ENCODE measurements around the gene CCSER2.
"Not testable (repeated sequence)": the region's sequence is repeated elsewhere in the genome, so short reads cannot be mapped to it uniquely, and the experiment has no call there.

The CCSER2 gene

DNA sequence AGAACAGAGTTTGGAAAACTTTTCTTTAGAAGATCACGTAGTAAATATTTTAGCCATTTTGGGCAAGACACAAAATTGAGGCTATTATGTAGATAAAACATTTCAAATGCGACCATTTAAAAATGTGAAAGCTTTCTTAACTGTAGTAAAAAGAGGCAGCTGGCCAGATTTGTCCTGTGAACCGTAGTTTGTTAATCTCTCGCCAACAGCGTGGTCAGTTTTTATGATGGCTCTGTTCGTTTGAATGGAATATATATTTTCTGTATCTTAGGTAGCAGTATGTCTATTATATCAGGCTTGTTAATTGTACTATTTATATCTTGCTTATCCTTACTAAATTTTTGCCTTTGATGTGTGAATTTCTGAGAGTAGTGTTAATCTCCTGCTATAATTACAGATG, 124.9 kb downstream of the CCSER2 start:
- no peak for DNase-seq

DNA sequence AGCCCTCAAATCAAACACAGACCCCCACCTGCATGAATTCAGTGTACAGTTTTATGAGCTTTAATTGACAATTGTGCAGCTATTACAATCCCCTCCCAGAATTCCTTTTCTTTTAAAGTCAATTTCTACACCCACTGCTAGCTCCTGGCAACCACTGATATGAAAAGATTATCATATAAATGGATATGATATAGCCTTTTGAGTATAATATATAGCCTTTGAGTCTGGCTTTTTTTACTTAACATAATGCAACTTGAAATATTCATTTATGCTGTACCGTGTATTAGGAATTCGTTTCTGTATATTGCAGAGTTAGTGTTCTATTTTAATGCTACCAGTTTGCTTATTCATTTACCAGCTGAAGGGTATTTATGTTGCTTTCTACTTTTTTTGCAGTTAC, 127.7 kb downstream of the CCSER2 start:
- DNase-seq, result no peak

DNA sequence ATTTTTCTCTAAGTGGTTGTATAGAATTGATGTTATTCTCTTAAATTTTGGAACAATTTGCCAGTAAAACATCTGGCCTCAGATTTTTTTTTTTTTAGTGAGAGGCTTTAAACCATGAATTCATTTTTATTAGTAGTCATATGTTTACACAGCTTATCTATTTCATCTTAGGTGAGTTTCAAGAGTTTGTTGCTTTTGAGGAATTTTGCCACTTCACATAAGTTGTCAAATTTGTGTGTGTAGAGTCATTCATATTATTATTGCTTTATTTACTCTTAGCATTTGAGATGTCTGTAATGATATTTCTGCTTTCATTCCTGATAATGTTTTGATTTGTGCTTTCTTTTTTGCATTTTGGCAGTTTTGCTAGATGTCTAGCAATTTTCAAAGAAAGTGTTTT, 132.1 kb downstream of the CCSER2 start:
- DNase-seq, result no peak

DNA sequence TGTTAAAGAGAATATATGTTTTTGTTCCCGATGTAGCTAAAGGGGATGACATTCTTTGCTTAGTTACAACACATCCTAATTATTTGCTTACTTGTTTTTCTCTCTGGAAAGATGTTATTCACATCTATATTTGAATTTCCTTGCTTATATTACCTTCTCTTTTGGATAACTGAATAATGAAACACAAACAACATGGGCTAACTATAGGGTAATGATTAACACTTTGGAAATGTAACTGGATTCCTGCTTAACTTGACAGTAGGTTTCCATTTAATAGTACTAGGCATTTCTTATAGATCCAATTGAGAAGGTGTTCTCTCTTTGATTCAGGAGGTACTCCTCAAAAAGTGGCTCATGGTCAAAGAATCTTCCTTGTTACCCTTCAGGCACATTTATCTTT, 141.1 kb downstream of the CCSER2 start:
- no peak for DNase-seq

DNA sequence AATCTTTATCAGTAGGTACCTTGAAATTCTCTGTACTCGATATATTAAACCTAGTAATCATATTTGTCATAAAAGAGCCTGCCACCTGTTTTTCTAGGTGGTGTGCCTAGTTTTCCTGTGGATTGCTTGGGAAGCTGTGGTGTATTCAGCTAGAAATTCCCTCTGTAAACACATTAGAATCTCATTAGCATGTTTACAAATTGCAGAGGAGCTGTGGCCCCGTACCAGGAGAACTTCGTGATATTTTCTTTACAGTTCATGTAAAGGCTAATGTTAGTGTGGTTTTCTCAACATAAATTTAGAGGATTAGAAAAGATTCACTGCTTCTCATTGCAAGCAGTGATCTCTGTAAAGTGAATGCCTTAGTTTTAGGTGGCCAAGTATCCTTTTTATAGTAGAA, 144.7 kb downstream of the CCSER2 start:
- no peak for DNase-seq

DNA sequence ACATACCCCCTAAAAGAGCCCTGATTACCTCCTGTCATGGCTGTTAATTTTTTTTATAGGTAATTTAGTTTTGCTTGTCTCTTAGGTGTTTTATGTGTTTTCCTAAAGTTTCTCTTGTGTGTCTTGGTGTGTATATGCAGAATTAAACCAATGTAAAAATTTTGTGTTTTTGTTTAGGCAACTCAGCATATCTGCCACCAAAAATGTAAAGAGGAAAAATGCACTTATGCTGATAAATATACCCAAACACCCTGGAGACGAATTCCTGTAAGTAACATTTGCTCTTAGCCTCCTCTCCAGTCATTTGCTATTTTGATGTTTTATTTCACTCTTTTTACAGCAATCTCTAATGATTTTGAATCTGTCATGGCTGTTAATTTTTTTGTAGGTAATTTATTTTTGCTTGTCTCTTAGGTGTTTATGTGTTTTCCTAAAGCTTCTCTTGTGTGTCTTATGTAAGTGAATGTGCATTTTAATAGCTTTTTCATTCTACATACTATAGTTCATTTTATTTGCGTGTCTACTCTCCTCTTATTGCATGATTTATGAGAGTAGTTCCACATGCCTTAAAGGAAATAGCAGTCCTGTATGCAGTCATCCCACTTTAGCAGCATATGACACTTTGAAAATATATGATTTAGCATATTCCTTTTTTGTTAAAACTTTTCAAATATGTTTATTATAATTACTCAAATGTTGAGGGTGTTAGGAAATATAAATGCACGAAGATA, 149.2 kb downstream of the CCSER2 start:
- no peak for DNase-seq

DNA sequence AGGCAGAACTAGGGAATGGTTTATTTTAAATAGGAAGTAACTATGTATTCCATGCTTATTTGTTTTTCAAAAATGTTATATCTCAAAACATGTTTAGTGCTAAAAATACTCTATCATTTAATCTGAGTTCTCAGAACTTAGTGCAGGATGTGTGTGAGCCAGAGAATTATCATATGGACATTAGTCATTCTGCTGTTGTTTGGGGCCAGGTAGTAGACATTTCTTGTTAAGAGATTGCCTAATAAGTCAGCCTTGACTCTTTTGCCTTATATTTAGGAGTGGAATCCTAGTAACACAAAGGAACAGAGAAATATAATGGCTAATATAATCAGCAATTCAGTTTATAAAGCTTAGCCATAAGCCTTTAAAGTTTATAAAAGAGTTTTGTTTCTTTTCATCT, 149.8 kb downstream of the CCSER2 start:
- DNase-seq, result no peak

DNA sequence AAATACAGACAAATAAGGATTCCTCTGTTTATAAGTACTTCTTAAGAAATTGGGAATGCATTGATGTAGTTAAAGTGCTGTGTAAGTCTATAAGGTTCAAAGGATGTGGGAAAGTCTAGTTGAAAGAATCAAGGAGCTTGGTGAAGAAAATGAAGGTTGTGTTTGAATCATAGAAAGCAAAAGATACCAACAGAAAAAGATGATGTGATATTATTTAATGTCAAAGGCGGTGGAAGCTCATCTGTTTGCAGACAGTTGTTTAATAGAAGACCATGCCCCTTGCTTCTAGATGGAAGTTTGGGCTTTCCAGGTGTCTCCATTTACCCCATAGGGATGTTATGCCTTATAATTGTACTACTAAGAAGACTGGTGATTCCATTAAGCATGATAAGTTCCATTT, 150.3 kb downstream of the CCSER2 start:
- no peak for DNase-seq

DNA sequence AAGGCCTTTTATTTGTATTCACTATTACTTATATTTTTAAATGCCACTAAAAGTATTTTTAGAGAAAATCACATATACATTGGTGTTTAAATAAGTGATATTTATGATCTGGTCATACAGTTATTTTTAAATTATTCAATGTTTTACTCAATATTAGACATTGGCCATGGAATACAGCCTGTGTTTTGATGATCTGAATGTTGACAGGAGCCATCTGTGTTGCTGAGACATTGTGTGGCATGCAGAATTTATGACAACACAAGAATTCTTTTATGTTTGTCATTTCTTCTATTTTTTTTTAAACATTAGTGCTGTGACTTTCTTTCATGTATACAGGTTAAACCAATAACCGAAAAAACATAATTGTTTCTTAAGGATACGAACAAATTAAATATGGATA, 156.2 kb downstream of the CCSER2 start:
- DNase-seq, result no peak

DNA sequence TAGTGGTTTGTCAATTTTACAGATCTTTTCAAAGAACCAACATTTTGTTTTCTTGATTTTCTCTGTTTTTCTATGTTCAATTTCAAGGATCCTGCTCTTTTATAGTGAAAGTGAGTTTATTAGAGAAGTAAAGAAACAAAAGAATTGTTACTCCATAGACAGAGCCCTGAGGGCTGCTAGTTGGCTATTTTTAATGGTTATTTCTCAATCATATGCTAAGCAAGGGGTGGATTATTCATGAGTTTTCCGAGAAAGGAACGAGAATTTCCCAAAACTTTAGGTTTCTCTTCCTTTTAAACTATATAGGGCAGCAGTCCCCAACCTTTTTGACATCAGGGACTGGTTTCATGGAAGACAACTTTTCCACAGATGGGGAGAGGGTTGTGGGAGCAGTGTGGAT, 165.0 kb downstream of the CCSER2 start:
- DNase-seq, result peak; percentile 46 to 77

DNA sequence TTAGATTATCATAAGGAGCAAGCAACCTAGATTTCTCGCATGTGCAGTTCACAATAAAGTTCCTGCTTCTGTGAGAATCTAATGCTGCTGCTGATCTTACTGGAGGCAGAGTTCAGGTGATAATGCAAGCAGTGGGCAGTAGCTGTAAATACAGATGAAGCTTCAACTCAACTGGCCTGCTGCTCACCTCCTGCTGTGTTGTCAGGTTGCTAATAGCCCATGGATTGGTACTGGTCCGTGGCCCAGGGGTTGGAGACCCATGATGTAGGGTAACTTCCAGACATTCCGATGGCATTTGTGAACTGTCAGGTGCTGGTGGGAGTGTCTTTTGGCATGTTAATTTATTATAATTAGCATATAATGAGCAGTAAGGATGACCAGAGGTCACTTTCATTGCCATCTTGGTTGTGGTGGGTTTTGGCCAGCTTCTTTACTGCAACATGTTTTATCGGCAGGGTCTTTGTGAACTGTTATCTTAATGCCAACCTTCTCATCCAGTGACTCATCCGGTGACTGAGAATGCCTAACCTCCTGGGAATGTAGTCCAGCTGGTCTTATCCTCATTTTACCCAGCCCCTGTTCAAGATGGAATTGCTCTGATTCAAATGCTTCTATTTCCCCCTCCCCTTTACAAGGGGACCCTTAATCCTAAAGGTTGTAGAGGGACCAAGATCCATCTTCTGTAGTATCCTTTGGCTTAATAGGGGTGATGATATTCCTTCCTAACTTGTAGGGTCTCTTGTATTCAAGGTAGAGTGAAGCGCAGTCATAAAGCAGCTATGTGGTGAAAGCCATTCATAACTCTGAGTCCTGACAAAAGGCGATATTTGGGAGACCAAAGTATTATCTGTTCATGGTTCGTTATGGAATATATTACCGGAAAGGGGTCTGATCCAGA, 165.8 kb downstream of the CCSER2 start:
- no peak for DNase-seq

DNA sequence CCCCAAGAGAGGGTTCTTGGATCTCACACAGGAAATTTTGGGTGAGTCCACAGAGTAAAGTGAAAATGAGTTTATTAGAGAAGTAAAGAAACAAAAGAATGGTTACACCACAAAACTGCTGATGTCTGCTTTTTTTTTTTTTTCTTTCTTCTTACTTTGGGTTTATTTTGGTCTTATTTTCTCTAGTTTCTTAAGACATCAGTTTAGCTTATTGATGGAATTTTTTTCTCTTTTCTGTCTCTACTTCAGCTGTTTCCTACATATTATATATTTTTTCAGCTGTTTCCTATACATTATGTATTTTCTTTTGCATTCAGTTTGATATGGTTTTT, 166.4 kb downstream of the CCSER2 start:
- DNase-seq, result no peak

DNA sequence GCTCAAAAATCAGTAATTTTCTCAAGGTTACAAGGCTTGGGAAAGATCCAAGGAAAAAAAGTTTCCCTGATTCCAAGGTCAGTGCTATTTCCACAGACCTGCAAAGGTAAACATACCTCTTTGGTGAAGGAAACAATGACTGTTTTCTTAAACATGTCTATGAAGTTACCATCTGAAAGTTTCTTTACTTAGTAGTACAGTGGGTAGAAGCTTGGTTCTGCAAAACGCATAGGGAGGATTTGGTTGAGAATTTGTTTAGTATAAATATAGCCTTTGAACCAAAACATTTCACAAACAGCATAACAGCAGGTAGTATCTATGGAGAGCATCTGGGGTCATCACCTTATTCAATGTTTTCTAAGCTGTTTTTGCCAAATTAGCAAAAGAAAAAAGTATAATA, 169.6 kb downstream of the CCSER2 start:
- DNase-seq, result no peak

DNA sequence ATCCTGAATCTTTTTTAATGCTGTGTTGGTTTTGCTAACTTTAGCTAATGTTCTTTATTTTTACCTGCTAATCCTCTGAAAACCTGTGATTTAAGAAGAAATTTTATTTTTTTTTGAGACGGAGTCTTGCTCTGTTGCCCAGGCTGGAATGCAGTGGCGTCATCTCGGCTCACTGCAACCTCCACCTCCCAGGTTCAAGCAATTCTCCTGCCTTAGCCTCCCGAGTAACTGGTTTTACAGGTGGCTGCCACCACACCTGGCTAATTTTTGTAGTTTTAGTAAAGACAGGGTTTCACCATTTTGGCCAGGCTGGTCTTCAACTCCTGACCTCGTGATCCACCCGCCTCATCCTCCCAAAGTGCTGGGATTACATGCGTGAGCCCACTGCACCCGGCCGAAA, 170.7 kb downstream of the CCSER2 start:
- DNase-seq, result not testable (repeated sequence)

DNA sequence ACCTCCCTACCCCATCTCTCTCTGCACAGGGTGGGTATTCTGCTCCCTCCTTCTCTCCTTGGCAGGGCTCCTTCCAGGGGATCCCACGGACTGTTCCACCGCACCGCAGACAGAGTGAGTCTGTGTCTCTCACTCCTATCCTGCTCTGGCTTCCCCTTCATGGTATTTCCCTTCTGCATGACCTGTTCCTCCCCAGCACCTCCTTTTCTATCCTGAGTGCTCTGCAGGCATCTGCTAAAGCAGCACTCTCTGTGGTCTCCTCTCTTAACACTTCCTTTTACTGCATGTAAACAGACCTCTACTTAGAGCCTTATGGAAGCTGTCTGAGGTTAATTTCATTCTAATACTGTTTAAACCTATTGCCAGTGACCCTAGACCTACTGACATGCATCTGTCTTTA, 171.5 kb downstream of the CCSER2 start:
- DNase-seq, result peak in 1 of 2 donors; percentile 2

DNA sequence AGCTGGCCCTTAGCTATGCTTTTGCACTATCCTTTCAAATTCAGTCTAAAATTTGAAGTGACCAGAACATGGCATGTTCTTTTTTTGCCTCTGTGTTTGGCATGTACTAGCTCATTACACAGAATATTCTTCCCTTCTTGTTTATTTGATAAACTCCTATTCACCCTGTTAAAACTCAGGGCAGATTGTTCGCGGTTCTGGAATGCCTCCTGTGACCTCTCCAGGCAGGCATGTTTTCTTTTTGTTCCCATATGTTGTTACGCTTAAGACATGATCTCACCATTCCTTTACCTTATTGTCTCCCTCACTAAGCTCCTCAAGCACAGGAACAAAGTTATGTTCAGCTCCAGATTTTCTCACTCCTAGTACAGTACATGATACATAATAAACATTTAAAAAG, 181.7 kb downstream of the CCSER2 start:
- DNase-seq, result no peak

DNA sequence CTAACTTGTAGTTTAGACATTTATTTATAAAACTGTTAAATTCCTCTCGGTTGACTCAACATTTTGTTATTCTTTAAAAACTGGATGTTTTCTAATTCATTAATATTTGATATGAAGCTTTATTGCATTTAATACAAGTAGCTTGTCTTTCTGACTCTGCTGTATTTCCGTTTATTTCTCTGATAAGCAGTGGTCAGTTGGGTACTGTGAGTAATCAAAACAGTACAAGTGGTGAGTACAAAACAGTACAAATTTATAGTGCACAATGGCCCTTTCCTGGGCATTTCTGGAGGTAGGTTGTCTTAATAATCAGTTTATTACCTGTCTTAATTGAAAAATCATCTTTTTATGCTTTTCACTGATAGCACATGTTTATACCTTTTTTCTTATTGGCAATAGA, 182.7 kb downstream of the CCSER2 start:
- DNase-seq, result no peak

DNA sequence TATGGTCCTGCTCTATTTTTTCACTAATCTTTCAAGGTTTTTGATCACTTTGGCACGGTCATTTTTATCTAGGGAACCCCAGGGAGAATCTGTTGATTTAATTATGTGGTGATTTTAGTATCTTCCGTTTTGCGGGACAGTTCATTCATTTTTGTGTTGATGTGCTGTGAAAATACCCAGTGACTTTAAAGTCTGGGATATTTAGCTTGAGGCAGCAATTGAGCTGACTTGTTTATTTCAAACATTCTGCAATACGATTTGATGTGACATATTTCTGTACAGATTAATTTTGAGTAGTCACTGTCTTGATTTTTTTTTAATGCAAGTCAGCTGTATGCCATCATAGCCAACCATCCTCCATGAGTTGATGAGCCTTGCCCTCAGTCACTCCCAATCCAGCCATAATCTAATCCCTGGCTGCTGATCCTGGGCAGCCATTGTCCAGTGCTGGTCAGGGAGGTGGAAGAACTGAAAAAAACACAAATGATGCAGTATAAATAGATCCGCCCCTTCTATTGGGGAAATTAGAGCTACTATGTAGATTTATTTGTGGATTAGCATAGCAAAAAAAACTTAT, 183.4 kb downstream of the CCSER2 start:
- no peak for DNase-seq

DNA sequence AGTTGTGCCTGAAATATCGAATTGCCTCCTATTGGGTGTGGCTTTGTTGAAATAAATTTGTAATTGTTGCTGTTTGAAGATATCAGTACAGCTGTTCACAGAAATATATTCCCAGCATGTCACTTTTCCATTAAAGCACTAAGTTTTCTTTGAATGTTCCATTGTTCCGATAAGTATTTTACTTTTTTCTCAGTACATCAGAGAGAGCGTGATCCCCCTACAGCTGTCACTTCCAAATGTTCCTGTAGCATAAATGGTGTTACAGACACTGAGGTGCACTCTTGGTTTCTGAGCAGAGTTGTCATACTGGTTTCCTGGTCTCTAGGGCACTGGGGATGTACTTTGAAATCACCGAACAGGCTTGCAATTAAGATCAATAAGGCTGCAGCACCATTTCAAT, 189.2 kb downstream of the CCSER2 start:
- no peak for DNase-seq

DNA sequence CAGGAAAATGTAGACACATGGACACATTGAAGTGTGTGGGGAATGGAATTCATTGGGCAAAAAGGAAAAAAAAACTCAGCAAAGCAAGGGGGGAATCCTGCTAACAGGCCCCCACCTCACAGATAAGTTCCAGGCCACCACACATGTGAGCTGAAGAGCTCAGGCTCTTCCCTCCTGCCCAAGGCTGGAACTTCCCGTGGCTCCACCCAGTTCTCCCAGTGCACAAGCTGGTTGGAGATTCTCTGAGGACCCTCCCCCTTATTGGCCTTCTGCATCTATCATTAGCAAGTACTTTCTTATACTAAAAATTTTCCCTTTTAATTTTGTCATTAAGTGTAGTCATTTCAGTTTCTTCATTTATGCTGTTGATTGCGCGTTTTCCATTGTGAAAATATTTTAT, 190.8 kb downstream of the CCSER2 start:
- DNase-seq, result no peak

DNA sequence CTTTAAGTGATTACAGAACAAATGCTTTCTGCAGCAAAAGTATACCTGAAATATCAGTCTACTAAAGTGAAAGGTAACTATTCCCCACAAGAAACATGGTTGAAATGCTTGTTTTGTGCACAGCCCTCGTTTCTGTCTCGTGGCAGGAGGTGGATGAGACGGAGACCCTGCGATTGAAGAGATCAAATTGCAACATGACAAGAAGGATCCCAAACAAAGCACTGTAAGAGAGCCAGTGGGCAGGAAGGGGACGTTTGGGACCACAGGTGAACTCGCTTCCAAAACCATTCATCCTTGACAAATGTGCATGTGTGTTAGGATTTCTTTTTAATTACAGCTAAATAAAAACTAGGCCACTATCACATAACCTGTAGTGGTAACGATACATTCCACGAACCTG, 192.6 kb downstream of the CCSER2 start:
- no peak for DNase-seq

DNA sequence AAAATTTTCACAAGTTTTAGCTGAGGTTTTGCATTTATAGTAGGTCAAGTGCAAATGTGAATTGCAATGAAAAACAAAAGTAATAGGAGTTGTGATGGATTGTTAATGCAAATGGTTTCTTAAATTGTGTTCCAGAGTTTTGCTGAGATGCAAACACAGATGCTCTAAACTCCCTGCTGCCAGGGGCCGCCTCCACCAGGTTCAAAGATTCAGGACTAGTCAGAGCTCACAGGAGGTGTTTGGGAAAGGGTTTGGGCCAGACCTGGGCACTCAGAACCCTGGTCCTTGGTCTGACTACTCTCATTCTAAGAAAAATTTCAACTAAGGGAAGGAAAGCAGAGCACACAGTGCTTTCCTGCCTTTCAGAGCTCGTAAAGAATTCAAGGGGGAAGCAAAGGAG, 193.1 kb downstream of the CCSER2 start:
- DNase-seq, result no peak

DNA sequence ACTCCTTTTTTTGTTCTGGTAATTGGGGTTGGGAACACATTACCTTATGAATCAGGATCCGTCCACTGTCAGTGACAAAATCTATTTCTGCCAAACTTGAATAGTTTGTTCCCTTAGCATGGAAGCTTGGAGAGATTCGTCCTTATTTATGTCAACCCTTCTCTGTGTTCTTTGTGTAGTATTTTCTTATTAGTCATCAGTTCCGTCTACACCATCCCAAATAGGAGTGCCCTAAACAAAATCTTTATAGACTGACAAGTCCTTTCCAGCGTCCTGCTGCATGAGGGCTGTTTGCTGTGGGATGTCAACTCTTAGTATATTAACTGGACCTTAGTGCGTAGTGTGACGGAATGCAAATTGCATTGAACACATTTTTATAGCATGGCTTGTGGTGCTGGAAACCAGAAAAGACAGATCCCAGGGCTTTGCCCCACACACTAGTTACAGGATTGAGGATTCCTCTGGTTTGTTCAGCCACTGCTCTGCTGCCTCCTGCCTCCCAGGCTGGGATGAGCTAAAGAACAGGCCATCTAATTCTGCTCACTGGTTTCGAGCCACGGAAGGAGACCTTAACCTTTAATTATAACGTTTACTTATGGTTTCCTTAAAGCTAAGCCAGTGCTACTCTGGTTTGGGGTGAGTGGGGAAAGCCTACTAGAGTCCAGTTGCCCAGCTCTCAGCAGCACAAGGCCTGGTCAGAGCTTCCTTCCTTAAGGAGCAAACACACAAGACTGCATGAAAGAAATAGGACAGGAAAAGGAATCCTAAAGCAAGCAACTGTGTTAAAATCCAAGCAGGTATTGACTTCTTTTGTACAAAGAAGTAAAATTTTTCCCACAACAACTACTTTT, 194.4 kb downstream of the CCSER2 start:
- no peak for DNase-seq
